Astrocyte (in vitro differentiated cells and primary cell): ENCODE results near the gene RNF44. TPM values are rescaled to one million over a fixed set of nuclear protein-coding genes. Genes with fewer than 3 reads are reported as not detected.

Experiments
- DNase-seq: peaks from one replicate; pipeline ENCODE4 v3.0.0-alpha.2; 2010; ENCODE audit warnings: low read depth
- FAIRE-seq: peaks from 2 replicates; lab custom pipeline; 2011; peaks lifted over from hg19 to GRCh38; lab: Jason Lieb, UNC
- H2AFZ ChIP-seq: 2 replicates; pipeline ENCODE4 v1.6.0; 2012; ENCODE audit warnings: low read depth, low read length, inconsistent platforms
- H3K27ac ChIP-seq: 2 replicates; pipeline ENCODE4 v1.5.1; 2011; ENCODE audit warnings: low read depth, low read length, inconsistent platforms
- H3K27me3 ChIP-seq: 2 replicates; pipeline ENCODE4 v1.6.0; 2011; ENCODE audit warnings: low read length, inconsistent platforms; ENCODE audit not compliant: insufficient read depth
- H3K36me3 ChIP-seq: 2 replicates; pipeline ENCODE4 v1.5.1; 2011; ENCODE audit warnings: low read length, inconsistent platforms; ENCODE audit not compliant: insufficient read depth
- H3K4me1 ChIP-seq: 2 replicates; pipeline ENCODE4 v1.5.1; 2011; ENCODE audit warnings: low read length, inconsistent platforms; ENCODE audit not compliant: insufficient read depth
- H3K4me2 ChIP-seq: 2 replicates; pipeline ENCODE4 v1.6.0; 2012; ENCODE audit warnings: low read length, inconsistent platforms
- H3K4me3 ChIP-seq: 2 replicates; pipeline ENCODE4 v1.5.1; 2011; ENCODE audit warnings: low read depth, mild to moderate bottlenecking, low read length, inconsistent platforms; ENCODE audit not compliant: insufficient read depth
- H3K79me2 ChIP-seq: 2 replicates; pipeline ENCODE4 v1.6.0; 2012; ENCODE audit warnings: mild to moderate bottlenecking, low read length, inconsistent platforms; ENCODE audit not compliant: insufficient read depth
- H3K9ac ChIP-seq: 2 replicates; pipeline ENCODE4 v1.6.0; 2012; ENCODE audit warnings: mild to moderate bottlenecking, low read length, inconsistent platforms
- H3K9me3 ChIP-seq: 2 replicates; pipeline ENCODE4 v1.5.1; 2012; ENCODE audit warnings: low read depth, mild to moderate bottlenecking, low read length, inconsistent platforms; ENCODE audit not compliant: insufficient read depth
- H4K20me1 ChIP-seq: 2 replicates; pipeline ENCODE4 v1.6.0; 2012; ENCODE audit warnings: low read length, inconsistent platforms; ENCODE audit not compliant: insufficient read depth
- H3K27ac Mint-ChIP-seq: one replicate; pipeline ENCODE4 v1.8.0; 2021; ENCODE audit warnings: mild to moderate bottlenecking, mixed read lengths; ENCODE audit not compliant: unreplicated experiment
- H3K27me3 Mint-ChIP-seq: one replicate; pipeline ENCODE4 v1.8.0; 2021; ENCODE audit warnings: low read depth, mixed read lengths; ENCODE audit not compliant: unreplicated experiment
- H3K36me3 Mint-ChIP-seq: one replicate; pipeline ENCODE4 v1.8.0; 2021; ENCODE audit warnings: low read depth, mixed read lengths; ENCODE audit not compliant: unreplicated experiment
- H3K4me1 Mint-ChIP-seq: one replicate; pipeline ENCODE4 v1.8.0; 2021; ENCODE audit warnings: low read depth, mixed read lengths; ENCODE audit not compliant: unreplicated experiment
- H3K4me3 Mint-ChIP-seq: one replicate; pipeline ENCODE4 v1.8.0; 2021; ENCODE audit warnings: mild to moderate bottlenecking, moderate library complexity, mixed read lengths; ENCODE audit not compliant: unreplicated experiment
- H3K9me3 Mint-ChIP-seq: one replicate; pipeline ENCODE4 v1.8.0; 2021; ENCODE audit warnings: mild to moderate bottlenecking, mixed read lengths; ENCODE audit not compliant: unreplicated experiment
- EZH2 ChIP-seq: IDR thresholded peaks from 2 replicates; pipeline ENCODE4 v1.6.1; 2012; ENCODE audit warnings: mild to moderate bottlenecking, low read length, inconsistent platforms; ENCODE audit not compliant: insufficient read depth
- total RNA-seq: library from RNA; stranded (reverse); gene quantifications from 2 replicates; pipeline ENCODE4 v1.2.1, GENCODE V29; 2021
- TF ChIP-seq, protein P1 (sequence below): IDR thresholded peaks from 2 replicates; pipeline ENCODE4 v1.5.1; 2011; ENCODE audit warnings: low read depth, mild to moderate bottlenecking, inconsistent platforms, low read length, moderate library complexity; ENCODE audit not compliant: insufficient read depth

RNF44 gene
- total RNA-seq, 1 donor from 2014 or later: 59.8 TPM

DNA sequence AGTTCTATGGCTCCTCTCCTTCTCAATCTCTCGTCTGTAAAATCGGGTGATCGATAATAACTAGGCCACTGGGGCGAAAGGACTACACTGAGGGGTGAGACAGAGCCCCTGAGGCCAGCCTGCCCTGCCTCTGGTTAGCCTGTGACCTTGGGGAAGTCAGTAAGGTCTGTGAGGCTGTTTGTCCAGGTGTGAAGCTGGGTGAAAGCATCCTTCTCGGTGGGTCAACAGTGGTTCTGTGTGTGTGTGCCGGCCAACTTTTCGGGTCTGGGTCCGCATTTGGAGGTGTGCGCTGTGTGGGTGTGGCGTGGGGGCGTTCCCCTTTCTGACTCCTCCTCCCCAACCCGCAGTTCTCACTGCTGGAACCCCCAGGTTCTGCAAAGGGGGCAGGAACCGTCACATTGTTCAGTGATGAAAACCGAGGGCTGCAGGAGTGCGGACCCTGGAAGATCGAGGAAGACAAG is 5.0 kb upstream of the RNF44 start:
- no peaks in the 10 kb centered on the region for H3K27me3 ChIP-seq
- FAIRE-seq (no peak), DNase-seq (no peak)
- H3K9ac ChIP-seq: peak overlapping the region; percentile 57
- H3K27me3 Mint-ChIP-seq: no peaks in the 10 kb centered on the region
- H3K36me3 Mint-ChIP-seq: peaks cover 2% of the 10 kb centered on the region
- H3K36me3 ChIP-seq: no peaks in the 10 kb centered on the region
- H3K4me3 Mint-ChIP-seq: peak overlapping the region; percentile 83
- H3K79me2 ChIP-seq: no peaks in the 10 kb centered on the region
- peak overlapping the region; percentile 62 for H3K4me3 ChIP-seq
- peak overlapping the region; percentile 91 for H3K4me2 ChIP-seq
- H3K9me3 Mint-ChIP-seq: no peaks in the 10 kb centered on the region
- TF ChIP-seq, protein P1, sequence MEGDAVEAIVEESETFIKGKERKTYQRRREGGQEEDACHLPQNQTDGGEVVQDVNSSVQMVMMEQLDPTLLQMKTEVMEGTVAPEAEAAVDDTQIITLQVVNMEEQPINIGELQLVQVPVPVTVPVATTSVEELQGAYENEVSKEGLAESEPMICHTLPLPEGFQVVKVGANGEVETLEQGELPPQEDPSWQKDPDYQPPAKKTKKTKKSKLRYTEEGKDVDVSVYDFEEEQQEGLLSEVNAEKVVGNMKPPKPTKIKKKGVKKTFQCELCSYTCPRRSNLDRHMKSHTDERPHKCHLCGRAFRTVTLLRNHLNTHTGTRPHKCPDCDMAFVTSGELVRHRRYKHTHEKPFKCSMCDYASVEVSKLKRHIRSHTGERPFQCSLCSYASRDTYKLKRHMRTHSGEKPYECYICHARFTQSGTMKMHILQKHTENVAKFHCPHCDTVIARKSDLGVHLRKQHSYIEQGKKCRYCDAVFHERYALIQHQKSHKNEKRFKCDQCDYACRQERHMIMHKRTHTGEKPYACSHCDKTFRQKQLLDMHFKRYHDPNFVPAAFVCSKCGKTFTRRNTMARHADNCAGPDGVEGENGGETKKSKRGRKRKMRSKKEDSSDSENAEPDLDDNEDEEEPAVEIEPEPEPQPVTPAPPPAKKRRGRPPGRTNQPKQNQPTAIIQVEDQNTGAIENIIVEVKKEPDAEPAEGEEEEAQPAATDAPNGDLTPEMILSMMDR: no peak
- TF ChIP-seq EZH2: no peak
- H4K20me1 ChIP-seq: no peaks in the 10 kb centered on the region
- H2AFZ ChIP-seq: peak overlapping the region; percentile 75
- peaks cover 24% of the 10 kb centered on the region for H3K4me1 ChIP-seq
- H3K4me1 Mint-ChIP-seq: peaks cover 13% of the 10 kb centered on the region
- no peaks in the 10 kb centered on the region for H3K9me3 ChIP-seq
- no peak overlapping the region for H3K27ac ChIP-seq
- peak overlapping the region; percentile 62 for H3K27ac Mint-ChIP-seq

DNA sequence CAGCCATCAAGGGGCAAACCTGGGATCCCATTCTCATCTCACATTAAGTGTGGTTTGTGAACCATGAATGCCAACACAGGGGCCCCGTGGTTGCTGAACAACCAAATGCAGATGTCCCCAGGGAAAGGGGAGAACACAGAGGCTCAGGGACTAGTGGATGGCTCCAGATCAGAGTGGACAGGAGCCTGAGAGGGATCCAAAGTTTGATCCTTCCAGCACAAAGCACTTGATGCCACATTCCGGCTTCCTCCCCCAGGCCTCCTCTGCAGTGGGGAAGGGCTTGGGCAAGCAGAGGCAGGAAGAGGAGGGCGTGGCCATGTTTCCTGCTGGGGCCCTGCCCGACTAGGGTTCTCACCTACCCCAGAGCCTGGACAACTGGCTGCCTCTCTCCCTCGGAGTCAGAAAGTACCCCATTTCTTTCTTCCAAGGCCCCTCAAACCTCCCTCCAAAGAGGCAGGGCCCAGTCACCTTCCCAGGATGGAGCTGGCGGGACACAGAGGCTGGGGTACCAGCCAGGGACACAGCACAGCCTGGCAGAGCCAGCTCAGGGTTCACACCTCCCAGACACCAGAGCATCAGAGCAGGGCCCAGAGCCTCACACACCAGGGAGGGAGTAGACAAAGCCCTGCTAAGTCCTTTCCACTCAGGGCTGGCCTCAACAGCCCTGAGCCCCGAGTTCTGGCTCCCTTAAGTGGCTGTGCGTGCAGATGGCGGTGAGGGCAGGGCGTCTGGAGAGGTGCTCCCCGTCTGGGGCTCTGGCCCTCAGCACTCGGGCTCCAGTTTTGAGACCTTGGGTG is 4.3 kb upstream of the RNF44 start:
- Mint-ChIP-seq H3K9me3 (no peaks in the 10 kb centered on the region), H3K27me3 (no peaks in the 10 kb centered on the region), H3K4me1 (peaks cover 13% of the 10 kb centered on the region), H3K4me3 (peak overlapping the region; percentile 83), H3K27ac (peak overlapping the region; percentile 62), H3K36me3 (peaks cover 2% of the 10 kb centered on the region)
- Histone ChIP-seq H3K27me3 (no peaks in the 10 kb centered on the region), H3K9me3 (no peaks in the 10 kb centered on the region), H3K4me1 (peaks cover 24% of the 10 kb centered on the region), H2AFZ (peak overlapping the region; percentile 10), H3K36me3 (no peaks in the 10 kb centered on the region), H3K4me3 (no peak overlapping the region), H3K27ac (no peak overlapping the region), H4K20me1 (no peaks in the 10 kb centered on the region), H3K9ac (no peak overlapping the region), H3K79me2 (no peaks in the 10 kb centered on the region), H3K4me2 (peak overlapping the region; percentile 91)
- DNase-seq (no peak), FAIRE-seq (no peak)
- TF ChIP-seq EZH2: no peak
- TF ChIP-seq, protein P1: no peak

DNA sequence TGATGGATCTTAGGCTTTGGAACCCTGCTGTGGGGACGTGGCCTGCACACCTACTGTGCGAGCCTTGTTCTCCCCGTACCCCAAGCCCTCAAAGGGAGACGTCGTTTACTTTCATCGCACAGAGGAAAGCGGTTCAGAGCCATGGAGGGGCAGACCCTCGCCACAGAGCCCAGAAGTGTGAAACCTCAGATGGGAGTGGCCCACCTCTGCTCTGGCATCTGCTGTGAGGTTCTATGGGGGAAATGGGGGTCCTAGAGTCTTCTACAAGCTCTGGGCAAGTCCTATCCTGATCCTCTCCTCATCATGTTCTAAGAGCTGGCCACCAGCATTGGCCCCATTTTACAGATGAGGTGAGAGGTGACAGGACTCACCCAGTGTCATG is 3.7 kb upstream of the RNF44 start:
- H3K36me3 ChIP-seq: no peaks in the 10 kb centered on the region
- H3K4me1 Mint-ChIP-seq: peaks cover 13% of the 10 kb centered on the region
- TF ChIP-seq, protein P1: no peak
- TF ChIP-seq EZH2: no peak
- no peak overlapping the region for H3K27ac ChIP-seq
- peaks cover 2% of the 10 kb centered on the region for H4K20me1 ChIP-seq
- peaks cover 6% of the 10 kb centered on the region for H3K79me2 ChIP-seq
- no peak overlapping the region for H3K4me3 ChIP-seq
- no peak for DNase-seq
- no peaks in the 10 kb centered on the region for H3K9me3 Mint-ChIP-seq
- H3K27me3 Mint-ChIP-seq: no peaks in the 10 kb centered on the region
- no peaks in the 10 kb centered on the region for H3K27me3 ChIP-seq
- no peak overlapping the region for H3K4me2 ChIP-seq
- no peaks in the 10 kb centered on the region for H3K9me3 ChIP-seq
- H2AFZ ChIP-seq: no peak overlapping the region
- no peak overlapping the region for H3K9ac ChIP-seq
- H3K36me3 Mint-ChIP-seq: peaks cover 2% of the 10 kb centered on the region
- H3K4me1 ChIP-seq: peaks cover 26% of the 10 kb centered on the region
- no peak overlapping the region for H3K4me3 Mint-ChIP-seq
- no peak for FAIRE-seq
- peak overlapping the region; percentile 58 for H3K27ac Mint-ChIP-seq
